ENCODE results near the gene CEACAM7.

DNA sequence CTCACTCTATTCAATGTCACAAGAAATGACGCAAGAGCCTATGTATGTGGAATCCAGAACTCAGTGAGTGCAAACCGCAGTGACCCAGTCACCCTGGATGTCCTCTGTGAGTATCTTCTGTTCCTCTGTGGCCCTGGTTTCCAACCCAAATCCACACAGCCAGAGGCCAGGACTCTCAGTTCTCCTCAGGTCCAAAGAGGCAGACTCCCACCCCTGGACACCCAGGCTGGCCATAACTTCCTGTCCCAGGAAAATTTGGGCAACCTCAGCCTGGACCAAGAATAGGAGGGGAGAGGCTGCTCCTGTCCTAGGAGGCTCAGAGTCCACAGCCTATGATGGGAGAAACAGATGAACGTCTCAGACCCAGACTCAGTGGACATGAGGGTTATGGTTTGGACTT is 32.0 kb upstream of the CEACAM7 start:
- TF ChIP-seq CTCF (IDR thresholded peaks at IDR 0.05) (no peak), POLR2A (IDR thresholded peaks at IDR 0.05; ENCODE audit: low read depth) (no peak), POLR2AphosphoS5 (IDR thresholded peaks at IDR 0.05) (no peak), EP300 (IDR thresholded peaks at IDR 0.05) (no peak)

Data from esophagus muscularis mucosa (tissue), 4 donors.